ENCODE measurements around the gene DNAJB2. TPM values are rescaled to one million over a fixed set of nuclear protein-coding genes. Genes with fewer than 3 reads are reported as not detected.

The DNAJB2 gene
- polyA plus RNA-seq, 2 of the 4 experiments (the other 2 are of a cell fraction) = 31.0 to 53.7 TPM

GRCh38 chr2:219274361-219274921 is 4.7 kb upstream of the DNAJB2 start:
- ATAC-seq = peak; percentile 64 to 68
- Histone ChIP-seq H3K4me1 (peaks cover 79% of the 10 kb centered on the region), H3K4me3 (peak overlapping the region; percentile 29), H3K4me2 (peak overlapping the region; percentile 95), H3K9me3 (no peaks in the 10 kb centered on the region), H3K27ac (peak overlapping the region; percentile 96 to 99)
- ChIA-PET CTCF (interaction anchor here (0.8 to 16.2 kb wide), 14 partner anchors 11 to 294 kb away, joined by 3 to 540 read pairs (median 6); partner anchors contain the start of genes ABCB6, ANKZF1, ATG9A and CNPPD1), POLR2A (interaction anchor here (0.6 to 2.8 kb wide), 13 partner anchors 10 to 114 kb away, joined by 3 to 65 read pairs (median 7); partner anchors contain the start of genes ABCB6, ANKZF1, ATG9A and CNPPD1)
- WGBS (ENCODE audit: missing lambda C conversion rate) = 6% methylated on average over 6 of the region's 6 CpGs
- TF ChIP-seq ZSCAN20 (CRISPR knock-in tag; IDR thresholded peaks at IDR 0.05) = no peak
- TF ChIP-seq MAFK (IDR thresholded peaks at IDR 0.05; ENCODE audit: partially characterized antibody) = peak; percentile 11
- no peak for TF ChIP-seq KDM5A (IDR thresholded peaks at IDR 0.05)
- peak; percentile 2 to 23; a peak in 1 of 5 replicates for TF ChIP-seq RAD21 (conservative IDR thresholded peaks at IDR 0.05 in 1 of 2, IDR thresholded peaks at IDR 0.05 in 1 of 2)
- no peak for TF ChIP-seq JUNB (IDR thresholded peaks at IDR 0.05)
- TF ChIP-seq CHD4 (IDR thresholded peaks at IDR 0.05; ENCODE audit: borderline replicate concordance) = no peak
- TF ChIP-seq RCOR1 (IDR thresholded peaks at IDR 0.05; ENCODE audit: low read depth, low read length) = no peak
- no peak for TF ChIP-seq KDM1A (IDR thresholded peaks at IDR 0.05; ENCODE audit: low read depth)
- peak; percentile 24; the same call in 1 of the 2 replicates for TF ChIP-seq HOXB5 (CRISPR knock-in tag; IDR thresholded peaks at IDR 0.05)
- TF ChIP-seq USF2 (IDR thresholded peaks at IDR 0.05) = no peak
- peak in 1 of 2 experiments; percentile 74; a peak in 2 of 5 replicates for TF ChIP-seq EP300 (IDR thresholded peaks at IDR 0.05)
- no peak for TF ChIP-seq NPAS2 (CRISPR knock-in tag; IDR thresholded peaks at IDR 0.05; ENCODE audit: borderline replicate concordance)
- no peak for TF ChIP-seq ELK1 (IDR thresholded peaks at IDR 0.05; ENCODE audit: low read depth, low read length)
- no peak for TF ChIP-seq NR3C1 (IDR thresholded peaks at IDR 0.05)
- no peak for TF ChIP-seq BHLHE40 (IDR thresholded peaks at IDR 0.05; ENCODE audit: low read depth, low read length)
- peak; percentile 66; the same call in 1 of the 2 replicates for TF ChIP-seq GATA3 (IDR thresholded peaks at IDR 0.05; ENCODE audit: borderline replicate concordance)
- peak; percentile 28; the same call in 1 of the 2 replicates for TF ChIP-seq FOSL2 (IDR thresholded peaks at IDR 0.05)
- peak; percentile 75 for TF ChIP-seq FOSL2 (CRISPR knock-in tag; IDR thresholded peaks at IDR 0.05)
- TF ChIP-seq BCL3 (IDR thresholded peaks at IDR 0.05) = no peak; the same call in 2 of the 3 replicates
- TF ChIP-seq NFE2L2 (conservative IDR thresholded peaks at IDR 0.05; ENCODE audit: low read length) = no peak
- TF ChIP-seq MYC (IDR thresholded peaks at IDR 0.05; ENCODE audit: borderline replicate concordance, low read length) = no peak; the same call in 1 of the 2 replicates
- TF ChIP-seq JUN (IDR thresholded peaks at IDR 0.05) = peak in 1 of 2 experiments; percentile 27; a peak in 1 of 5 replicates
- no peak for TF ChIP-seq HMGXB4 (CRISPR knock-in tag; IDR thresholded peaks at IDR 0.05; ENCODE audit: borderline replicate concordance)
- peak in 1 of 2 experiments; percentile 32; a peak in 1 of 4 replicates for TF ChIP-seq CEBPB (IDR thresholded peaks at IDR 0.05)
- no peak for TF ChIP-seq HES2 (IDR thresholded peaks at IDR 0.05)
- TF ChIP-seq RARB (CRISPR knock-in tag; IDR thresholded peaks at IDR 0.05) = no peak
- no peak for TF ChIP-seq EHF (CRISPR knock-in tag; IDR thresholded peaks at IDR 0.05)
- no peak for TF ChIP-seq ZNF302 (CRISPR knock-in tag; IDR thresholded peaks at IDR 0.05)
- TF ChIP-seq TP53 (CRISPR knock-in tag; IDR thresholded peaks at IDR 0.05) = no peak
- no peak for TF ChIP-seq ESRRA (IDR thresholded peaks at IDR 0.05; ENCODE audit: borderline replicate concordance, low read length)
- TF ChIP-seq MAX (IDR thresholded peaks at IDR 0.05) = peak; percentile 73
- DNase-seq (ENCODE audit: low read depth in 1 of 2, low spot score in 1 of 2) = peak; percentile 90 to 93
- FAIRE-seq = peak; percentile 13

All from A549 (cell line).